GM04503 (cell line): ENCODE results near the gene LRP8.
"Not testable (repeated sequence)": the region's sequence is repeated elsewhere in the genome, so short reads cannot be mapped to it uniquely, and the experiment has no call there.

ENCODE experiments used
- DNase-seq: peaks from one replicate; pipeline ENCODE4 v3.0.0-alpha.2; 2012; ENCODE audit warnings: low read depth

Gene LRP8

DNA sequence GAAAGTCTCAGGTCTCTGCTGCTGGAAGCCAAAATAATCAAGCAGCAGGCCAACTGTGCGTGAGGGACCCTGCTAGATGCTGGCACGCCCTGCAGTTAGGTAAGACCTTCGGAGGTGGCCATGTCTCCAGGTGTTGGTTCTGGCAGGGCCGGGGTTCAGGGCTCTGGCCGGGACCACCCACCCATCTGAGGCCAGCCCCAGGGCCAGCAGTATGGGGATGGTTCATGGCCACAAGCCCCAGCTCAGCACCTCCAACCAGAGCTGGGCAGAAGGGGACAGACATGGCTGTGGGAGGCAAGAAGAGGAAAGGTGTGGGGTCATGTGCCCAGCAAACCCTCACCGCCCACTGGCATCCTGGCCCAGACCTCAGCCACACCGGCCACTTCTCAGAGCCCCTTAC is 23.3 kb downstream of the LRP8 start:
- no peak for DNase-seq

DNA sequence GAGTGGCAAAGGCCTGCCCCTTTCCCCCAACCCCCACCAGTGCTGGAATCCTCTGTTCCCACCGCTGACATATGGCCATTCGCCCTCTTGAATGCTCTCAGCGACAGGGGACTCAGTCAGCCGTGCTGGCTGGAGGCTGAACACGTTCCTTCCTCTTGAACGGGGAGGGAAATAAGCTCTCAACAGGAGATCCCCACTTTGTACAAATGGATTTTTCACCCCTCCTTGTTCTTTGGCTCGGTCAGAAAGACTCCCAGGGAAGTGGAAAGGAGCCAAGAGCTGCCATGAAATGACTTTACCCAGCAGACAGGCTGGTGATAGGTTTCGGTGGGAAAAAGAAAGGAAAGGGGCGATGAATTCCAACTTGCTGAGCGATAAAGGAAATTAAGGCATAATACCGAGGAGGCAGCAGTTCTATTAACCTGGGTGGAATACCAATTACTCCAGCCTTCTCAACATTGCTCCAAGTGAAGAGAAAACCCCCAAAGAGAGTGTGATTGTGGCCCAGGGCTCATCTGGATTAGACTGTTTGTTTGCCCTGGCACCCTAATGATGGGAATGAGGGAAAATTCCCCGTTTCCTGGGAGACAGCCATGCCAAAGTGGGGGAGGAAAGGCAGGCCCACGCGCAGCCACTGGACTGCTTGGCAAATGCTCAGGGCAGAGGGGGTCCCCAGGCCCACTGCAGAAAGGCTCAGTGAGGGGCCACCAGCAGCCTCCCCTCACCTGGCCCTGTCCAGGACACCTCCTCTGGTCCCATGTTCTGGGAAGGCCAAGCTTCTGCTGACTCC is 23.9 kb downstream of the LRP8 start:
- DNase-seq: no peak

- DNase-seq: no peak
These were observed 24.6 kb downstream of the LRP8 start for GRCh38 chr1:53303243-53303642.

GRCh38 chr1:53299233-53299632 is 28.6 kb downstream of the LRP8 start:
- DNase-seq: no peak

GRCh38 chr1:53298045-53298637 is 29.7 kb downstream of the LRP8 start:
- DNase-seq: no peak

DNA sequence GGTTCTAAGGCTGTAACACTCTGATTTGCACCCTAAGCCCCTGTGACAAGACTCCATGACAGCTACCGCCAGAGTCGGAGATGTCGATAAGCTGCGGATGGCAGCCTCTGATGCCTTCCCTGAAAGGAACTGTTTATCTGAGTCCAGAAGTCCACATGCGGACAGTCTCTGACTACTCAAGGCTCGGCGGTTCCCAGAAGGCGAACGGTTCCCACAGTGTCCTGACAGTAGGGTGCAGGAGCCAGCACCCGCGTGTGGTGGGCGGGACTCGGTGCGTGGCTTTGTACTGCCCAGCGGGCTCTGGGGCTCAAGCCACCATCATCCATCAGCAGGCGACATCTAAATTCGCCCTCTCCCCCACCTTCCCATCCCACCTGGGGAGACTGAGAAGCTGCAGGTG is 30.7 kb downstream of the LRP8 start:
- no peak for DNase-seq

DNA sequence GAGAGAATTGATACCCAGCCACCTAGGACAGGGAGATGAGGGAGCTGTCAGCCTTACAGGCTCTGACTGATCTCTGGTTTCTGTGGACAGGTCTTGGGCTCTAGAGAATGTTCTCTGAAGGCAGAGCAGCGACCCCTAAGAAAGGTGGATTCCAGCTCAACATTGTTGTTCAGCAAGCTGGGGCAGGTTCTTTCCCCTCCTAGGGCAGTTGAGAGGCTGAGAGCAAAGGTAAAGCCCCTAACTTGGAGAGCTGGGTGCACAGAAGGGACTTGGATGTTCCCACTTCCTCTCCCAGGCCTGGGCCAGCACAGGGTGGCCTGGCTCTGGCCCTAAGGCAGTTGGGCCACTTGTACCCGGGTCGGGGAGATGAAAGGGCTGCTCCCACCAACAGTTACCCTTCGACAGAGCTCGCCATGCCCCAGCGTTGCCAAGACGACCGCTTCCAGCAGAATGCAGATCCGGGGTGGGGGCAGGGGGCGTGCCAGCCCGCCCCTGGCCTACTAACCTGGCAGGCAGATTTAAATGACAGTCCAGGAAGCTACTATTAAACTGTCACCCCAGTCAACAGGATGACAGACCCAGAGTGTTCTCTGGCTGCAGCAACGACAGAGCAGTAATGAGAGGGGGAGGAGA is 31.6 kb downstream of the LRP8 start:
- DNase-seq: no peak

DNA sequence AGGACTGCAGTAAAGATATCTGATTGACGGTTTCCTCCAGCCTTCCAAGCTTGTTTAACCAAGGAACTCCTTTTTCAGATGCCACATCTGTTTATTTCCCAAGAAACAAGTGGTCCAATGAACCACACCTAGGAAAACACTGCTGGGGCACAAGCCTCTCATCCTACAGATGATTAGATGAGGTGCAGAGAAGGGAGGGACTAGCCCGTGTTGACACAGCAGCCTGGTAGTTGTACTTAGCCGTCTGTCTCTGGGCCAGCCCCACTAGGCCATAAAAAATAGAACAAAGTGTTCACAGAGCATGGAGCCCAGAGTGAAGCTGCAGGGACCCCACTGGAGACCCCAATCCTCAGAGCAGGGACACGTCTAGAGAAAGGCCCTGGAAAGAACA is 32.1 kb downstream of the LRP8 start:
- DNase-seq: no peak

DNA sequence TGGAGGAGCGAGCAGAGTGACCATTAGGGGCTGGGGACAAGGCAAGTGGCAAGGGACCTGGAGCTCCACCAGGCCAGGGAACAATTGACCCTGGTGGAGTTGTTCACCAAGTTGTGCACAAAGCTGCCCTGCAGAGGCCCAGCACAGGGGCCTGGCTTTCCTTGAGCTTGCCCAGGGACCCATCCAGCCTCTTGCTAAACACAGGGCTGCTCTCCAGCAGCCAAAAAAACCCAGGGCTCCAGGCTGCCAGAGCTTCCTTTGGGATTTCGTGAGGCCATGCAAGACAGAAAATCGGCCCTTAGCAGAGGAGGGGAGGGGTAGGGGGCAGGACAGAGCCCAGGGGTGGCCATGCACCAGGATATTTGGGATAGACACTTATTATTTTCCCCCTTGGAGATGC is 32.6 kb downstream of the LRP8 start:
- DNase-seq: no peak

GRCh38 chr1:53294567-53294966 is 33.3 kb downstream of the LRP8 start:
- peak; percentile 11 for DNase-seq

GRCh38 chr1:53294061-53294460 is 33.8 kb downstream of the LRP8 start:
- no peak for DNase-seq

GRCh38 chr1:53293123-53293522 is 34.7 kb downstream of the LRP8 start:
- peak; percentile 10 for DNase-seq

DNA sequence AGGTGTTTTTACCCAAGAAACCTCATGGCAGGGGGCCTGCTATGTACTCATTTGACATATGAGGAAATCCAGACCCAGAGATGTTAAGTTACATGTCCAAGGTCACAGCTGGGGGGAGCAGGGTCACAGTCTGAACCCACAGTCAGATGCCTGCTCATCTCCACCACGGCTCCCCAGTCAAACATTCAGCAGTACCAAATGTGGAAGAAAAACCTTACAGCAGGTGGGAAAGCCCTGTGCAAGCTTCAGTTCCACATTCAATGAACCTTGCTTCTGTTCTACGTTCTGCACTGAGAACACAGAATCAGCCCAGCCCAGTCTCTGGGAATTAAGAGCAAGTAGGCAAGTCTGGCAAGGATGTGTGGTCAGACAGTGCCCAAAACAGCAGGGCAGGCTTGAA is 35.2 kb downstream of the LRP8 start:
- no peak for DNase-seq

- DNase-seq: no peak
These were observed 36.3 kb downstream of the LRP8 start for GRCh38 chr1:53291574-53291973.

DNA sequence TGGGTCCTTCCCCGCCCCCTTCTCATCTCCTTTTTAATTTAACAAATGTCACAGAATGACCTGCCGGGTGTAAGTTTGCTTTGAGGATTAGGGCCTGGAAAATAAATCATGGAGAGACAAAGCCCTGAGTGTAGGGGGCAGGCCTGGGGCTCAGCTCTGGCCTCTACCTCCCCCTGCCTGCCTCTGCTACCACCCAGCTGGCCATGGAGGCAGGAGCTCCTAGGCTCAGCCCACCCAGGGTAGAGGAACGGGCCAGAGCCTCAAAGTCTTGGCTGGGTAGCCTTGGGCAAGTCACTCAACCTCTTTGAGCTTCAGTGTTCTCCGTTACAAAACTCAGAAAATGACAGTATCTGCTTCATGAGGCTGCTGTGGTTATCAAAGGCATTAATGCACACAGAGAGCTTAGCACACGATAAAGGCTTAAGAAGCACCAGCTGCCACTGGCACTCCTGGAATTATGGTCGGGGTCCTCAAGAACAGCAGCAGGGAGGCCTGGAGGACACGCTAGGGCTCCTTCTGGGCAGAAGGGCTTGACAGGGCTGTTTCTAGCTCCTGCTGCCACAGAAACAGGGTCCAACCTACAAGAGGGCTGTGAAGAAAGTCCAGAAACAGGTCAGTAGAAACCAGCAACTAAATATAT is 39.0 kb downstream of the LRP8 start:
- DNase-seq: no peak

GRCh38 chr1:53288002-53288789 is 39.7 kb downstream of the LRP8 start:
- no peak for DNase-seq

DNA sequence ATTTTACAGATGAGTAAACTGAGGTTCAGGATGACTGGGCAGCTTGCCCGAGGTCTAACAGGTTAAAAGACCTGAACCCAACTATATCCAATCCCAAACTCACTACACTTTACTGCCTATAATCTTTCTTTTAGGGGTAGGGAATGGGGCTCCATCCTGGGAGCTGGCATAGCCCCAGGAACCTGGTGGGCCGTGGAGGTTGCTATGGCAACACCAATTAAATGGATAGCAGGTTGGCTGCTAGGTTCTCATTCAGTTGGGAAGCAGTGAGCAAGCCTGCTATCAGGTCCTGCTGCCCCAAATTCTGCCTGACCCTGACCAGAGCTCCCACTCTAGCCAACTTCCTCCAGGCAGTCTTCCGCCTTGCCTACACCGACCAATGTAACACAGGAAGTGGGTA is 40.9 kb downstream of the LRP8 start:
- no peak for DNase-seq

GRCh38 chr1:53285969-53286760 is 41.7 kb downstream of the LRP8 start:
- no peak for DNase-seq

DNA sequence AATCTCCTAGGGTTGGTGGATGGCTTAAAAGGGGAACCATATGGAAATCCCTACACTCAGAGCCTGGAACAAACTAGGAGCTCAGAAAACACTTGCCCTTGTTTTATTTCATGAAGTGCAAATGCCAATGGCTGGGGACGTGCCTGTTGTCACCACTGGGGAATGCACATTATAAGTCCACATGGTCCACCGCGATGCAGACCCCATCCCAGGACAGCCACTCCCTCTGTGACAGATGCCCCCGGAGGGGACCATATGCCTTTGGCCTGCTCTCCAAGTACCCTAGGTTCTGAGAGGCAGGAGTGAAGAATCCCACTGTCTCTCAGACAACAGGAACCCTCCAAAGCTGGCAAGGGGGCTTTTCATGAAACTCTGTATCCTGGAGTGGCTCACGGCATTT is 42.3 kb downstream of the LRP8 start:
- no peak for DNase-seq

GRCh38 chr1:53284224-53285020 is 43.4 kb downstream of the LRP8 start:
- DNase-seq: no peak

- DNase-seq: not testable (repeated sequence)
These were observed 44.7 kb downstream of the LRP8 start for GRCh38 chr1:53283156-53283555.
